ENCODE results near the gene HBE1. TPM values are rescaled to one million over a fixed set of nuclear protein-coding genes. Genes with fewer than 3 reads are reported as not detected.

The HBE1 gene
- polyA plus RNA-seq, 3 donors, result 2.4 to 10.5 (median 7.1) TPM

GRCh38 chr11:5288108-5288905 lies 18.6 kb upstream of the HBE1 start:
- DNase-seq, result no peak

GRCh38 chr11:5286901-5287300 lies 17.2 kb upstream of the HBE1 start:
- DNase-seq, result no peak

GRCh38 chr11:5286351-5286750 lies 16.6 kb upstream of the HBE1 start:
- no peak for DNase-seq

GRCh38 chr11:5285703-5286340 lies 16.1 kb upstream of the HBE1 start:
- DNase-seq, result no peak

- no peak for DNase-seq
Observed at GRCh38 chr11:5284637-5285036, 14.9 kb upstream of the HBE1 start.

GRCh38 chr11:5283882-5284281 lies 14.1 kb upstream of the HBE1 start:
- no peak for DNase-seq

GRCh38 chr11:5283086-5283485 lies 13.3 kb upstream of the HBE1 start:
- no peak for DNase-seq

GRCh38 chr11:5282628-5283027 lies 12.9 kb upstream of the HBE1 start:
- DNase-seq, result no peak

- DNase-seq, result no peak
Observed at GRCh38 chr11:5281596-5281995, 11.9 kb upstream of the HBE1 start.

- no peak for DNase-seq
Observed at GRCh38 chr11:5280582-5281102, 10.9 kb upstream of the HBE1 start.

GRCh38 chr11:5279471-5280090 lies 9.8 kb upstream of the HBE1 start:
- no peak for DNase-seq

GRCh38 chr11:5277807-5278382 lies 8.2 kb upstream of the HBE1 start:
- DNase-seq, result no peak

GRCh38 chr11:5276697-5277096 lies 7.0 kb upstream of the HBE1 start:
- DNase-seq, result no peak

GRCh38 chr11:5275369-5276110 lies 5.8 kb upstream of the HBE1 start:
- DNase-seq, result no peak

- no peak for DNase-seq
Observed at GRCh38 chr11:5274395-5274794, 4.7 kb upstream of the HBE1 start.

- DNase-seq, result no peak
Observed at GRCh38 chr11:5272395-5273017, 2.8 kb upstream of the HBE1 start.

GRCh38 chr11:5267033-5267563 lies 2.6 kb downstream of the HBE1 start:
- no peak for DNase-seq

- no peak for DNase-seq
Observed at GRCh38 chr11:5266609-5267008, 3.1 kb downstream of the HBE1 start.

- DNase-seq, result no peak
Observed at GRCh38 chr11:5265832-5266231, 3.9 kb downstream of the HBE1 start.

- DNase-seq, result no peak
Observed at GRCh38 chr11:5258543-5259262, 11.0 kb downstream of the HBE1 start.
